ENCODE data around the gene SFT2D1.

SFT2D1 gene

GRCh38 chr6:166333172-166333995 lies 9.0 kb downstream of the SFT2D1 start:
- DNase-seq, result no peak

GRCh38 chr6:166331503-166332415 lies 10.6 kb downstream of the SFT2D1 start:
- DNase-seq, result no peak

GRCh38 chr6:166330612-166331011 lies 11.7 kb downstream of the SFT2D1 start:
- DNase-seq, result no peak

- no peak for DNase-seq
Measured at GRCh38 chr6:166325383-166326042, 16.8 kb downstream of the SFT2D1 start.

- no peak for DNase-seq
Measured at GRCh38 chr6:166323395-166323794, 18.9 kb downstream of the SFT2D1 start.

DNA sequence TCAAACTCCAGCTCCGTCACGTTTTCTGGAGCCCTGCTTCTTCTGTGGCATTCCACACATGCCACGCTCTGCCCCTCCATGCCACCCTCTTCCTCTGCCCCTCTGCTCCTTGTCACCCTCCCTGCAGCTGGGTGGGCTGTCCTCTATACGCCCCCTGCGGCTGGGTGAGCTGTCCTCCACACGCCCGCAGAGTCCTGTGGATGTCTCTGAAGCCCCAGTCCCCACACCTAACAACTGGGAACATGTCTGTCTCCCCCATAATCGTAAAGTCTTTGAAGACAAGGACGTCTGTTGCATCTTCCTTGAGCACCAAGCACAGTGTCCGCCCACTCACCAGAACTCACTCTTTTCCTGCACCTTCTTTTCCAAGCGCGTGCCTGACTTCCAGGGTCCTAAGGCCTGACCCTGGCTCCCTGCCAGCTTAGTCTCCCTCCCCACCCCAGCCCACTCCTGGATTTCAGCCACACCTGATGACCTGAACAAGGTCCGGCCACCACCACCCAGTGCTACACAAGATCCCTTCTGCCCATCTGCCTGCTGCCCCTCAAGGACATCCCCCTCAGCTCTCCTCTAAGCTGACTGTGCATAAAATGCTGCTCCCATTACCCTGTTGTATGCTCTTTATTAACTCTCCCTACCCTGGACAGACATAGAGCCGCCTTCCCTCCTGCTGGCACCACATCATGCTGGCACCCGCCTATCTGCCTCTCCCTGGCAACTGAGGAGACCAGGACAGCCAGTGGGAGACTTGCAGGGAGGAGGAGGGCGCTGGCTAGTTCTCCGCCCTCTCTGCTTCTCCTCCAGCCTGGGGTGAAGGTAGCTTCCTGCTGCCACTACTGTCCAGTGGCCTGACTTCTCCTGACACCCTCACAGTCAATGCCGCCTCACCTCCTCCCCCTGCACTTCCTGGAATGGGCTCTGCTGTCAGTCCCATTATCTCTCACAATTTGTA lies 23.4 kb downstream of the SFT2D1 start:
- no peak for DNase-seq

- no peak for DNase-seq
Measured at GRCh38 chr6:166318227-166318626, 24.1 kb downstream of the SFT2D1 start.

DNA sequence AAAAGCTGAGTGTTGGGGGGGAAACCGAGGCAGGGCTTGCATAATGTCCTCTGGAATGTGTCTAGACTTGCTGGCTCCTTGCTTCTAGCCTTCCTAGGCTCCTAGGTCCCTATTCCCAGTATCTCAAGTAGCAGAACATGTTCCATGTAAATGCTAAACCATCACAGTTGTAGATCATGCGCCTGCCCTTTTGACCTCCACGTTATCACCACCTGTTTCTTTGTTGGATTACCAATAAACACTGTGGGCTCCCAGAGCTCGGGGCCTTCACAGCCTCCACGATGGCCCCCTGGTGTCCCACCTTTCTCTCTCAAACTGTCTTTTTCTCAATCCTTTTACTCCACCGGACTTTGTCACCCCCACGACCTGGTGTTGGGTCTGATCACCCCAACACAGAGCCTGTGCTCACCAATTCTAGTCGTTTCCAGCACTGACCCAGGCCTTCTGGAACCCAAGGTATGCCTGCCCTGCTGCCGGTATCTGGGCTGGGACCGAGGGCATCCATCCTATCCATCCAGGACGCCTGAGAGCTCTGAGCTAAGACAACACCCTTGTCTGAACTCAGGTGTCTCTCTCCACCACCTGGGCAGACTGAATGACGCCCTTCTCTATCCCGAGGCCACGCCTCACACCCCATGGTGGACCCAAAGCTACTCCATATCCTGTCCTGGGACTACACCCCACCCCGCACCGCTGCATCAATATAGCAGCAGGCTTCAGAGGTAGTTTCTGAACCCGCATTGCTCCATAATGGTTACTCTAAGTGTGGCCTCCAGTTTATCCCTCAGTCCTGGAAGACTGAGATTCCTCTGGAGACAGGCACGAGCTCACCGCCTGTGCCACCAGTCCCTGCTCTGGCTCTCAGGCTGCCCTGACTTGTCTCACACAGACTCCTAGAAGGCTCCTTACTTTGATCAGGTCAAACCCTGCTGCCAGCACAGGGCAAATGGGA lies 24.8 kb downstream of the SFT2D1 start:
- no peak for DNase-seq

GRCh38 chr6:166315436-166315835 lies 26.9 kb downstream of the SFT2D1 start:
- DNase-seq, result no peak

DNA sequence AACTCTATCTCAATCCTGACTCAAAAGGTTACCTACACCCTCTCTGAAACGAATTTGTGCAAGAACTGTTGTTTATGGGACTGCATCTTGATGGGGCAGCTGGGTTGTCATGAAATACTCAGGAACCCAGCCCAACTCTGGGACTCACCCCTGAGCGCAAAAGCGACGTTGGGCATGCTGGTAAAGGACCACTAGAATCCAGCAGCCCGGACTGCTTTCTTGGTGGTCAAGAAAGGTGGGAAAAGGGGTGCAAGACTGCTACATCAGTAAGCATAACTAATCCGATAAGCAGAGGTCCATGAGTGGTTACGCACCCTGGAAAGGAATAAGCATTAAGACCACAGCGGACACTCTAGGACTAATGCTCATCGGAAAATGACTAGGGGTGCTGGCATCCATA lies 27.9 kb downstream of the SFT2D1 start:
- DNase-seq, result no peak

GRCh38 chr6:166313255-166314070 lies 28.9 kb downstream of the SFT2D1 start:
- DNase-seq, result peak; percentile 28 to 50

GRCh38 chr6:166312832-166313231 lies 29.5 kb downstream of the SFT2D1 start:
- DNase-seq, result no peak

- no peak for DNase-seq
Measured at GRCh38 chr6:166310634-166311033, 31.7 kb downstream of the SFT2D1 start.

- DNase-seq, result no peak
Measured at GRCh38 chr6:166309977-166310376, 32.4 kb downstream of the SFT2D1 start.

GRCh38 chr6:166308769-166309589 lies 33.4 kb downstream of the SFT2D1 start:
- DNase-seq, result no peak

GRCh38 chr6:166308033-166308768 lies 34.1 kb downstream of the SFT2D1 start, which contains the start of gene PRR18:
TSS of gene PRR18 (minus strand) at chr6:166308392. CDS start at chr6:166308142, 250 bp downstream.
- no peak for DNase-seq

DNA sequence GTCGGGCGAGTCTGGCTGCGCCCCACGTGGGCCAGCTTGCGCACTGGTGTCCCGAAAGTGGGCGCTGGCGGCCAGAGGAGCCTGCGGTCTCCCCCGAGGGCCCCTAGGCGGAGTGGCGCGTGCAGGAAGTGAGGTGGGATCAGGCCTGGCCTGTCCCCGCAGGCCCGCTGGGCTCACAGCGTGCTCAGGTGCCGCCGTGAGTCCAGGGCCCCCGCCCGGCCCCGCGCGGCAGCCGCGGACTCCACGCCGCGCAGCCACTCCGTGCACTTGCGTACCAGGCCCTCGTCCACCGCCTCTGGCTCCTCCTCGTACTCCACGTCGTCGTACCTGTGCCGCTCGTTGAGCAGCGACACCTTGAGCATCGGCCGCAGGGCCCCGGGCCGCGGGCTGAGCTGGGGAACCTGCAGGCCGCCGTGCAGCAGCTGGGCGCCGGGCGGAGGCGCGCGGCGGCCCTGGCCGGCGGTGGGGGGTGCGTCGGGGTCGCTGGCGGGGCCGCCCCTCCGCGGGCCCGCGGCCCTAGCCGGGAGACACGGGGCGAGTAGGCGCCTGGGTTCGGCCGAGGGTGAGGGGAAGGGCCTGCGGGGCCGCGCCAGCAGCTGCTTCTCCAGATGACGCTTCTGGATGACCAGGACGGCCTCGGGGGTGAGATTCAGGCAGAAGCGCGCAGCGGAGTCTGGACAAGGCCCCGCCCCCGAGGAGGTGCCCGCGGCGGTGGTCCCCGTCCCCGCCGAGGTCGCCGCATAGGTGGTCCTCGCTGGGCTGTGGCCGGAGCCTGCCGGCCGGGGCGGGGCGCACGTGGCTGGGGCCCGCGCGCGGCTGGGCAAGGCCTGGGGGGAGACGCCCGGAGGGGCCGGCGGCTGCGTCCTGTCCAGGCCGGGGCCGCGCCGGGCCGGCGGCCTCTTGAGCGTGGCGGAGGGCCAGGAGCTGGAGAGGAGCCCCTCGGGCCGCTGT lies 35.0 kb downstream of the SFT2D1 start:
- no peak for DNase-seq
